ENCODE results near the gene RAB26. TPM values are rescaled to one million over a fixed set of nuclear protein-coding genes. Genes with fewer than 3 reads are reported as not detected.

Gene RAB26
- total RNA-seq, 1 experiment from 2014 or later = 1.0 TPM

DNA sequence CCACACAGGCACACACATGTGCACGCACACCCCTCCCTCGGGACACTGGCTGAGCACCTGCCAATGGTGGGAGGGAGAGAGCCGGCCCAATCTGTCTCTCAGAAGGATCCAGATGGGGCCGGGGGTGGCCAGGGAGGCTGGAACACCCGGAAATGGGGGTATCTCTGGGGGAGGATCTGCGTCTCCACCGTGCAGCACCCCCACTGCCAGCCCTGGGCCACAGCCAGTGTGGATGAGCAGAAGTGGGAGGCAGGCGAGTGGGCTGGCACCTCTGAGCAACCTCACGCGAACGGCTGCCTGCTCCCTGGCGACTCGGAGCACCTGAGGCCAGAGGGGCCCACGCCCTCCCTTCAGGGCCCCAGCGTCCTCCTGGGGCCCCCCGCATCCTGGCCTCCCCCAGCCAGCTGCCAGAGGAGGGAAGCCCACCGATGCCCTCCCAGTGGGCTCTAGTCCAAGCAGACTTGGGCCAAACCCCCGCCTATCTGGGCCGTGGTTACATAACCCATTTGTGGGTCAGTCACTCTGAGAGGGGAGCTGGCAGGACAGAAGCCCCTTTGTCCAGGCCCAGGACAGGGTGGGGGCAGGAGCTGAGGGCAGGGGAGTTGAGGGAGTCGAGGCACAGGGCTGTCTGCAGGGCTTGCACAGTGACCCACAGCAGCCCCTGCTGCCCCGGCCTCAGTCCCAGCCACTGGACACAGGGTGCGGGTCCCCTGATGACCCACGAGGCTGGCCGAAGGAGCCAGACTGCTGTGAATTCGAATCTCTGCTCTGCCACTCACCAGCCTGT lies 42.4 kb downstream of the RAB26 start:
- H3K4me1 Mint-ChIP-seq (ENCODE audit: insufficient read depth, unreplicated experiment) = no peaks in the 10 kb centered on the region
- intact Hi-C loops (cut with micrococcal nuclease) = no loop called here
- no peaks in the 10 kb centered on the region for H3K27me3 Mint-ChIP-seq (ENCODE audit: insufficient read depth, unreplicated experiment)
- no TSS peak for BruUV-seq (replicated peaks)
- no peak overlapping the region for H3K27ac Mint-ChIP-seq (ENCODE audit: low read depth, unreplicated experiment)
- H3K9me3 Mint-ChIP-seq (ENCODE audit: unreplicated experiment) = no peaks in the 10 kb centered on the region
- TF ChIP-seq, protein P1, sequence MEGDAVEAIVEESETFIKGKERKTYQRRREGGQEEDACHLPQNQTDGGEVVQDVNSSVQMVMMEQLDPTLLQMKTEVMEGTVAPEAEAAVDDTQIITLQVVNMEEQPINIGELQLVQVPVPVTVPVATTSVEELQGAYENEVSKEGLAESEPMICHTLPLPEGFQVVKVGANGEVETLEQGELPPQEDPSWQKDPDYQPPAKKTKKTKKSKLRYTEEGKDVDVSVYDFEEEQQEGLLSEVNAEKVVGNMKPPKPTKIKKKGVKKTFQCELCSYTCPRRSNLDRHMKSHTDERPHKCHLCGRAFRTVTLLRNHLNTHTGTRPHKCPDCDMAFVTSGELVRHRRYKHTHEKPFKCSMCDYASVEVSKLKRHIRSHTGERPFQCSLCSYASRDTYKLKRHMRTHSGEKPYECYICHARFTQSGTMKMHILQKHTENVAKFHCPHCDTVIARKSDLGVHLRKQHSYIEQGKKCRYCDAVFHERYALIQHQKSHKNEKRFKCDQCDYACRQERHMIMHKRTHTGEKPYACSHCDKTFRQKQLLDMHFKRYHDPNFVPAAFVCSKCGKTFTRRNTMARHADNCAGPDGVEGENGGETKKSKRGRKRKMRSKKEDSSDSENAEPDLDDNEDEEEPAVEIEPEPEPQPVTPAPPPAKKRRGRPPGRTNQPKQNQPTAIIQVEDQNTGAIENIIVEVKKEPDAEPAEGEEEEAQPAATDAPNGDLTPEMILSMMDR (IDR thresholded peaks at IDR 0.05; ENCODE audit: unreplicated experiment) = no peak
- CTCF ChIA-PET = interaction anchor here (0.5 to 0.6 kb wide), 2 partner anchors 13 to 34 kb away, joined by 3 to 5 read pairs; no protein-coding TSS in a partner anchor
- H3K36me3 Mint-ChIP-seq (ENCODE audit: insufficient read depth, unreplicated experiment) = no peaks in the 10 kb centered on the region
- POLR2A ChIA-PET = interaction anchor here (0.8 to 1.1 kb wide), 2 partner anchors 15 to 35 kb away, joined by 3 read pairs; partner anchors contain the start of gene TRAF7
- H3K4me3 Mint-ChIP-seq (ENCODE audit: unreplicated experiment) = no peak overlapping the region
- DNase-seq (ENCODE audit: unreplicated experiment) = no peak

DNA sequence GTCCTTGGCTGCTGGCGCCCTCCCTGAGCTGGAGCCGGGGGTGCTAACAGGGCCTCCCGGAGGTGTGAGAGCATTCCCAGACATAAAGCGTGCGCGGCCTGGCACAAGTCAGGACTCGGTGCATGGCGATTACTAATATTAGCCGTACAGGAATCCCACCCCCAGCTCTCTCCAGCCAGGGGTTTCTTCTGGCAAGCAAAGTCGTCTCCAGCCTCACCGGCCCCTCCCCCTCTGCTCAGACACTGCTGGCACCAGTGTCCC lies 43.0 kb downstream of the RAB26 start:
- ChIA-PET POLR2A (interaction anchor here (0.8 kb wide), 1 partner anchor 36 kb away, joined by 3 read pairs; the partner anchor contains the start of gene TRAF7), CTCF (interaction anchor here (0.6 kb wide), 1 partner anchor 13 kb away, joined by 3 read pairs; no protein-coding TSS in a partner anchor)
- no TSS peak for BruUV-seq (replicated peaks)
- H3K27ac Mint-ChIP-seq (ENCODE audit: low read depth, unreplicated experiment) = no peak overlapping the region
- no peaks in the 10 kb centered on the region for H3K9me3 Mint-ChIP-seq (ENCODE audit: unreplicated experiment)
- no peak for DNase-seq (ENCODE audit: unreplicated experiment)
- no peaks in the 10 kb centered on the region for H3K36me3 Mint-ChIP-seq (ENCODE audit: insufficient read depth, unreplicated experiment)
- intact Hi-C loops (cut with micrococcal nuclease) = no loop called here
- no peaks in the 10 kb centered on the region for H3K4me1 Mint-ChIP-seq (ENCODE audit: insufficient read depth, unreplicated experiment)
- no peak overlapping the region for H3K4me3 Mint-ChIP-seq (ENCODE audit: unreplicated experiment)
- no peaks in the 10 kb centered on the region for H3K27me3 Mint-ChIP-seq (ENCODE audit: insufficient read depth, unreplicated experiment)
- TF ChIP-seq, protein P1 (IDR thresholded peaks at IDR 0.05; ENCODE audit: unreplicated experiment) = no peak

DNA sequence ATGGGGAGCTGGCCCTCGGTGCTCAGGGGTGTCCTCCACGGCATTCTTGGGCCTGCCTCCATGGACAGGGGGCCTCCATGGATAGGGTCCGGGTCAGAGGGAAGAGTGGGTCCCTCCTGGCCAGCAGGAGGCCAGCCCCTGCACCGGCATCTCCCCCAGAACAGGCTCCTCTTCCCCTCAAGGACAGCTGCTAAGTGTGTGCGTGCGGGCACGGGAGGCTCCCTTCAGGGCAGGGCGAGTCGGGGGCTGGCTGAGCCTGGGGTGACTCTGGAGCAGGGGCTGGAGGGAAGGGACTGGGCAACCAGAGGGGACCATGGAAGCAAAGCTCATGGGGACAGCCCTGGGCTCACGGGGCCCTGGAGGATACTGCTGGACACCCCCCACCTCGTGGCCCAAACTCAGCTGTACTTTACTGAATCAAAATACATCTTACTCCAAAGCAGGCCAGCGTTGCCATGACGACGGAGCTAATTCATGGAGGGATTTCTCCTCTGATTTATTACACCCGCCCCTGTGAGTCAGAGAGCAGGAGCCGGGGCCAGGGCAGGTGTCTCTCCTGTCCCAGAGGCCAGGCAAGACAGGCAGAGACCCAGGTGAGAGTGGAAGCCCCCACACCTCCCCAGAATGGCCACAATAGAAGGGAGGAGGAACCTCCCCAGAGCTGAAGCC lies 45.9 kb downstream of the RAB26 start:
- intact Hi-C loops (cut with micrococcal nuclease) = loop anchor here (2.0 kb wide), 1 partner anchor 307 kb away; no protein-coding TSS in a partner anchor
- H3K9me3 Mint-ChIP-seq (ENCODE audit: unreplicated experiment) = no peaks in the 10 kb centered on the region
- no peak overlapping the region for H3K27ac Mint-ChIP-seq (ENCODE audit: low read depth, unreplicated experiment)
- TF ChIP-seq, protein P1 (IDR thresholded peaks at IDR 0.05; ENCODE audit: unreplicated experiment) = no peak
- DNase-seq (ENCODE audit: unreplicated experiment) = peak; percentile 60
- no peak overlapping the region for H3K4me3 Mint-ChIP-seq (ENCODE audit: unreplicated experiment)
- no peaks in the 10 kb centered on the region for H3K4me1 Mint-ChIP-seq (ENCODE audit: insufficient read depth, unreplicated experiment)
- no peaks in the 10 kb centered on the region for H3K36me3 Mint-ChIP-seq (ENCODE audit: insufficient read depth, unreplicated experiment)
- CTCF ChIA-PET = interaction anchor here (0.5 to 2.1 kb wide), 16 partner anchors 10 to 585 kb away, joined by 3 to 8 read pairs (median 4); partner anchors contain the start of gene ECI1
- no peaks in the 10 kb centered on the region for H3K27me3 Mint-ChIP-seq (ENCODE audit: insufficient read depth, unreplicated experiment)
- POLR2A ChIA-PET = interaction anchor here (0.5 to 2.6 kb wide), 11 partner anchors 10 to 410 kb away, joined by 3 to 22 read pairs (median 4); partner anchors contain the start of genes ECI1, MLST8, NTHL1 and TRAF7
- no TSS peak for BruUV-seq (replicated peaks)

DNA sequence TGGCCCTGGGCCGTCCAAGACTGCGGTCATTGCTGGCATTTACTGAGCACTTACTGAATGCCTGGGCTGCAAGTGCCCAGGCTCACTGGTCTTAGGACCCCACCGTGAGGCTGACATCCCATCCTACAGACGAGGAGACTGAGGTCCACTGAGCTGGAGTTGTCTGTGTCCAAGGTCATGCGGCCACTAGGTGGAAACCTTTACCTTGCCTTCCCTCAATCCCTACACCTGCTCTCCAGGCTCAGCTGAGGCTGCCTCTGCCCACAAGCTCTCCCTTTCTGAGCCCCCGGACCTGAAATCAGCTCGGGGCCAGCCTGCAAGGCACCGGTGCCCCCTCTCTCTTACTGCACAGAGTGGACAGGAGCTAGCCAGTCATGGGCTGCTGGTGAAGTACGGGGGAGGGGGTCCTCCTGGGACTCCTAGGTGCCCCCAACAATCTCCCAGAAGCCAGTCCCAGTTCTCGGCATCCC lies 46.5 kb downstream of the RAB26 start:
- Mint-ChIP-seq H3K36me3 (ENCODE audit: insufficient read depth, unreplicated experiment) (no peaks in the 10 kb centered on the region), H3K4me3 (ENCODE audit: unreplicated experiment) (no peak overlapping the region), H3K27me3 (ENCODE audit: insufficient read depth, unreplicated experiment) (no peaks in the 10 kb centered on the region), H3K4me1 (ENCODE audit: insufficient read depth, unreplicated experiment) (no peaks in the 10 kb centered on the region), H3K27ac (ENCODE audit: low read depth, unreplicated experiment) (no peak overlapping the region), H3K9me3 (ENCODE audit: unreplicated experiment) (no peaks in the 10 kb centered on the region)
- ChIA-PET POLR2A (interaction anchor here (0.5 to 2.6 kb wide), 12 partner anchors 10 to 409 kb away, joined by 3 to 22 read pairs (median 4); partner anchors contain the start of genes ECI1, MLST8, NTHL1 and TRAF7), CTCF (interaction anchor here (0.5 to 2.1 kb wide), 18 partner anchors 9 to 298 kb away, joined by 3 to 8 read pairs (median 4); partner anchors contain the start of gene ECI1)
- TF ChIP-seq, protein P1 (IDR thresholded peaks at IDR 0.05; ENCODE audit: unreplicated experiment) = peak; percentile 68
- no TSS peak for BruUV-seq (replicated peaks)
- DNase-seq (ENCODE audit: unreplicated experiment) = peak; percentile 70
- intact Hi-C loops (cut with micrococcal nuclease) = loop anchor here (2.0 kb wide), 1 partner anchor 306 kb away; no protein-coding TSS in a partner anchor

Data from MCF 10A (cell line).